Umbilical cord (tissue), 2 donors: ENCODE data around the gene DLG5. TPM values are rescaled to one million over a fixed set of nuclear protein-coding genes. Genes with fewer than 3 reads are reported as not detected.
A peak's percentile ranks its signal among the peaks of the same experiment; 100 is the strongest.

Experiments
- DNase-seq: peaks from one replicate; pipeline ENCODE4 v3.0.0-alpha.2; 2015; ENCODE audit warnings: low spot score
- total RNA-seq: library from RNA; depleted of rRNA; stranded (reverse); fragments of >200 nt; gene quantifications from one replicate; pipeline ENCODE4 v1.2.3, GENCODE V29; 2014; ENCODE audit warnings: low replicate concordance; ENCODE audit not compliant: insufficient read depth

Gene DLG5
- total RNA-seq, 1 donor from 2014 or later = 21.4 TPM

GRCh38 chr10:77892761-77893160 lies 33.8 kb downstream of the DLG5 start:
- no peak for DNase-seq

- no peak for DNase-seq
Observed at GRCh38 chr10:77892021-77892739, 34.4 kb downstream of the DLG5 start.

- no peak for DNase-seq
Observed at GRCh38 chr10:77890097-77890496, 36.5 kb downstream of the DLG5 start.

GRCh38 chr10:77889277-77889903 lies 37.2 kb downstream of the DLG5 start:
- DNase-seq = no peak

- DNase-seq = no peak
Observed at GRCh38 chr10:77888356-77888703, 38.2 kb downstream of the DLG5 start.

- DNase-seq = peak; percentile 42
Observed at GRCh38 chr10:77887631-77888355, 38.8 kb downstream of the DLG5 start.

- DNase-seq = peak; percentile 32
Observed at GRCh38 chr10:77886795-77887355, 39.7 kb downstream of the DLG5 start.

GRCh38 chr10:77884181-77884580 lies 42.4 kb downstream of the DLG5 start:
- DNase-seq = no peak

- no peak for DNase-seq
Observed at GRCh38 chr10:77881636-77882035, 44.9 kb downstream of the DLG5 start.

- DNase-seq = no peak
Observed at GRCh38 chr10:77881222-77881621, 45.3 kb downstream of the DLG5 start.

GRCh38 chr10:77879710-77880109 lies 46.8 kb downstream of the DLG5 start:
- no peak for DNase-seq

GRCh38 chr10:77879065-77879464 lies 47.5 kb downstream of the DLG5 start:
- no peak for DNase-seq

GRCh38 chr10:77877441-77878344 lies 48.9 kb downstream of the DLG5 start:
- DNase-seq = peak; percentile 51

GRCh38 chr10:77875730-77876129 lies 50.8 kb downstream of the DLG5 start:
- DNase-seq = no peak

- no peak for DNase-seq
Observed at GRCh38 chr10:77874872-77875271, 51.7 kb downstream of the DLG5 start.

GRCh38 chr10:77873536-77874380 lies 52.8 kb downstream of the DLG5 start:
- peak; percentile 23 for DNase-seq

GRCh38 chr10:77872947-77873535 lies 53.5 kb downstream of the DLG5 start:
- DNase-seq = no peak

GRCh38 chr10:77872151-77872946 lies 54.2 kb downstream of the DLG5 start:
- DNase-seq = peak; percentile 23
